Testis (tissue), 3 donors: ENCODE data around the gene SORCS3. TPM values are rescaled to one million over a fixed set of nuclear protein-coding genes. Genes with fewer than 3 reads are reported as not detected.

Experiments used
- DNase-seq: peaks from one replicate; pipeline ENCODE4 v3.0.0-alpha.2; 2019
- H3K27ac ChIP-seq, 2 donors: fragments of 200-600 bp; sonication (generic); one replicate each; pipeline ENCODE4 v1.5.1; 2019
- H3K27me3 ChIP-seq: fragments of 200-600 bp; sonication (generic); one replicate; pipeline ENCODE4 v1.5.1; 2019
- H3K36me3 ChIP-seq: fragments of 200-600 bp; sonication (generic); one replicate; pipeline ENCODE4 v1.5.1; 2017; ENCODE audit warnings: low read depth; ENCODE audit errors: missing control alignments
- H3K4me1 ChIP-seq: fragments of 200-600 bp; sonication (generic); one replicate; pipeline ENCODE4 v1.5.1; 2019
- H3K4me3 ChIP-seq, 2 donors: fragments of 200-600 bp; sonication (generic); one replicate each; pipeline ENCODE4 v1.5.1; 2017 to 2019
- H3K9me3 ChIP-seq: fragments of 200-600 bp; sonication (generic); one replicate; pipeline ENCODE4 v1.5.1; 2017
- POLR2A ChIP-seq: fragments of 450-650 bp; IDR thresholded peaks from one replicate; pipeline ENCODE4 v1.6.1; 2017; ENCODE audit warnings: antibody characterized with exemption, mild to moderate bottlenecking, moderate library complexity
- WGBS, 2 donors: methylation state at CpG; one replicate each; pipeline ENCODE4 v1.1.5; 2018; 5-methylcytosine and 5-hydroxymethylcytosine counted together
- intact Hi-C: fragments of 100-400 bp; cut with DNase I; formaldehyde crosslinking; loops from one replicate; pipeline ENCODE4 v1.15.1; 2023; ENCODE audit warnings: low total_unique reads
- polyA plus RNA-seq: library from polyadenylated mRNA; stranded (reverse); fragments of 350-450 nt; fragmentation: Illumina TruSeq; extraction: RNeasy Lipid Tissue Mini Kit (QIAGEN cat#74804); gene quantifications from one replicate; pipeline ENCODE4 v1.2.3, GENCODE V29; 2014; ENCODE audit warnings: low read depth, low replicate concordance; ENCODE audit not compliant: insufficient read depth
- total RNA-seq, 2 donors: library from RNA; depleted of rRNA; stranded (reverse); fragments of >200 nt; gene quantifications; one replicate each; pipeline ENCODE4 v1.2.3, GENCODE V29; 2016
- TF ChIP-seq, protein P1 (sequence below), 3 experiments: fragments of 450-650 bp in 2 of 3; fragments of 200-600 bp in 1 of 3; sonication (generic) in 1 of 3; IDR thresholded peaks; one replicate each; pipeline ENCODE4 v1.5.1; 2016 to 2019; ENCODE audit warnings: antibody characterized with exemption in 3 of 3, mild to moderate bottlenecking in 2 of 3, moderate library complexity in 1 of 3

The SORCS3 gene
- total and polyA plus RNA-seq, 3 donors from 2014 or later, result 1.3 to 2.2 (median 1.7) TPM

- DNase-seq, result no peak
- H3K4me1 ChIP-seq, result no peaks in the 10 kb centered on the region
- 71 to 79% methylated on average over 3 of the region's 3 CpGs for WGBS, 2 donors
- no peak overlapping the region for H3K27ac ChIP-seq
- H3K27me3 ChIP-seq, result no peaks in the 10 kb centered on the region
- H3K9me3 ChIP-seq, result no peaks in the 10 kb centered on the region
- H3K36me3 ChIP-seq, result no peaks in the 10 kb centered on the region
- TF ChIP-seq, protein P1, sequence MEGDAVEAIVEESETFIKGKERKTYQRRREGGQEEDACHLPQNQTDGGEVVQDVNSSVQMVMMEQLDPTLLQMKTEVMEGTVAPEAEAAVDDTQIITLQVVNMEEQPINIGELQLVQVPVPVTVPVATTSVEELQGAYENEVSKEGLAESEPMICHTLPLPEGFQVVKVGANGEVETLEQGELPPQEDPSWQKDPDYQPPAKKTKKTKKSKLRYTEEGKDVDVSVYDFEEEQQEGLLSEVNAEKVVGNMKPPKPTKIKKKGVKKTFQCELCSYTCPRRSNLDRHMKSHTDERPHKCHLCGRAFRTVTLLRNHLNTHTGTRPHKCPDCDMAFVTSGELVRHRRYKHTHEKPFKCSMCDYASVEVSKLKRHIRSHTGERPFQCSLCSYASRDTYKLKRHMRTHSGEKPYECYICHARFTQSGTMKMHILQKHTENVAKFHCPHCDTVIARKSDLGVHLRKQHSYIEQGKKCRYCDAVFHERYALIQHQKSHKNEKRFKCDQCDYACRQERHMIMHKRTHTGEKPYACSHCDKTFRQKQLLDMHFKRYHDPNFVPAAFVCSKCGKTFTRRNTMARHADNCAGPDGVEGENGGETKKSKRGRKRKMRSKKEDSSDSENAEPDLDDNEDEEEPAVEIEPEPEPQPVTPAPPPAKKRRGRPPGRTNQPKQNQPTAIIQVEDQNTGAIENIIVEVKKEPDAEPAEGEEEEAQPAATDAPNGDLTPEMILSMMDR (IDR thresholded peaks at IDR 0.05), result no peak
- no peak for TF ChIP-seq POLR2A
- intact Hi-C loops, result no loop called here
- H3K4me3 ChIP-seq, result no peak overlapping the region
Observed at GRCh38 chr10:105044902-105045301, 403.8 kb downstream of the SORCS3 start.

DNA sequence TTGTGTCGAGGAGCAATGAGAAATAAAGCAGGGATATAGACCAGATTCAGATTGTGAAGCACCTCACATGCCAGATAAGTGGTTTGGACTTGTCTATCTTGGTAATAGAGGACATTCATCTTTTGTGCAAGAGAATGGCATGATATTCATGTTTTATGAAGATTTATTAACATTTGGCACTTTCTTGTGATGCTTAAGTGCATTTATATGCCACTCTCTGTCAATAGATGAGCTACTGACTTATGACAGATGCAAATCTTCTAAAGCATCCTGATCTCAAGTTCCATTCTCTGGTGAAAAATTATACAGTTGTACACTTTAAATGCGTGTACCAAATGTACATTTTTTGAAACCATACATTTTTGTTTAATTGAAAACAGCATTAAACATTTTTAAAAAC, 415.3 kb downstream of the SORCS3 start:
- Histone ChIP-seq H3K27ac (no peak overlapping the region), H3K36me3 (no peaks in the 10 kb centered on the region), H3K4me1 (no peaks in the 10 kb centered on the region), H3K4me3 (no peak overlapping the region), H3K27me3 (no peaks in the 10 kb centered on the region), H3K9me3 (no peaks in the 10 kb centered on the region)
- intact Hi-C loops, result no loop called here
- 82 to 85% methylated on average over 2 of the region's 2 CpGs for WGBS, 2 donors
- TF ChIP-seq POLR2A, result no peak
- TF ChIP-seq, protein P1 (IDR thresholded peaks at IDR 0.05), result no peak
- no peak for DNase-seq

DNA sequence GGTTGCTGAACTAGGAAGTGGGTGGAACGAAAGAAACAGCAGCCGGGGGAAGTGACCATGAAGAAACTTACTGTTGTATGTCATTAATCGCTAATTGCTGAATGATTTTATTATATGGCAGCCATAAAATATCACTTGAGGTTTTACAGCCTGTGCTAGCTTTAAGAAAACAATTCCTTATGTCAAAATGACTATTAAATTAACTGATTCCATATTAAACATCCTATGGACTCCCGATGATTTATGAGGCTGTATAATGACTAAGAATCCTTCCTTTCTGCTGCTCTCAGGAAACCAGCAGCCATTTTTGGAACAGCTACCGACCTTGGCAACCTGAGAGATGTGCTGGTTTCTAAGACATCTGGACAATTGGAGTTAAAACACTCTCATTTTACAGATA, 421.9 kb downstream of the SORCS3 start:
- no peaks in the 10 kb centered on the region for H3K9me3 ChIP-seq
- DNase-seq, result no peak
- intact Hi-C loops, result no loop called here
- H3K4me1 ChIP-seq, result no peaks in the 10 kb centered on the region
- no peaks in the 10 kb centered on the region for H3K27me3 ChIP-seq
- WGBS, 2 donors, result 55 to 67% methylated on average over 5 of the region's 5 CpGs
- TF ChIP-seq POLR2A, result no peak
- TF ChIP-seq, protein P1 (IDR thresholded peaks at IDR 0.05), result no peak
- no peaks in the 10 kb centered on the region for H3K36me3 ChIP-seq
- no peak overlapping the region for H3K4me3 ChIP-seq
- H3K27ac ChIP-seq, result no peak overlapping the region

DNA sequence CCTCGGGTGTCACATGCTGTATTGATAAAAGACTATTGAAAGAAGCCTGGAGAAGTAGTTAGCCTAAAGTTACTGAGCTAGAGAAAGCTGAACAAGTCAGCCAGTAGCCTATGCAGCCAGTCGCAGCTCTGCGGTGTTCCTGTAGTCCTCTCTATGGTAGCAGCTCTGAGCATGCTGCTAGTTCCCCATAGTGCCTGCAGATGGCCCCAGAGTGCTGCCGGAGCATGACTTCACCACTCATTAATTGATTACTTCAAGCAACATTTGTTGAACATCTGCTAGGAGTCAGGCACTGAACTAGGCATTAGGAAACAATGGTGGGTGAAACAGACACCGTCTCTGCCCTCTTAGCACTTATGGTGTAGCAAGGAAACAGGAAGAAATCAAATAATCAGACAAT, 422.7 kb downstream of the SORCS3 start:
- Histone ChIP-seq H3K27ac (no peak overlapping the region), H3K4me3 (no peak overlapping the region), H3K27me3 (no peaks in the 10 kb centered on the region), H3K9me3 (no peaks in the 10 kb centered on the region), H3K4me1 (no peaks in the 10 kb centered on the region), H3K36me3 (no peaks in the 10 kb centered on the region)
- no peak for TF ChIP-seq POLR2A
- TF ChIP-seq, protein P1 (IDR thresholded peaks at IDR 0.05), result peak; percentile 31 to 45 (median 36)
- intact Hi-C loops, result no loop called here
- 65 to 68% methylated on average over 5 of the region's 5 CpGs for WGBS, 2 donors
- DNase-seq, result peak; percentile 72

DNA sequence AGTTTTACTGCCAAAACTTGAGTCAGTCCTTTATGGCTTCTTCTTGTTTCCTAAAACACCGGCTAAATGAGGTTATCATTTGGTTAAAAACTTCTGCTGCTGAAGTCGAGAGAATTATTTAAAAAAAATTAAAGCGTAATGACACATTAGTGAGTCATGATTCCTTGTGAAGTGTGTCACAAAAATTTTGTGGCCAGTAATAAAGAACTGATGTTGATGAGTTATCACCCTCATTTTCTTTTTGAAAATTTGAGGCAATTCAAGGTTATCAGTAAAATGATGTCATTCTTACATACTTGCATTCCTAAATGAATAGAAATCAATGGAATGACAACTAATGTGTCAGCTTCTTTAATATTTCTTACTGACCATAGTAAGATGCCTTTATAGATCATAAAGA, 427.4 kb downstream of the SORCS3 start:
- TF ChIP-seq, protein P1 (IDR thresholded peaks at IDR 0.05), result no peak
- TF ChIP-seq POLR2A, result no peak
- Histone ChIP-seq H3K4me3 (no peak overlapping the region), H3K9me3 (no peaks in the 10 kb centered on the region), H3K27me3 (no peaks in the 10 kb centered on the region), H3K27ac (no peak overlapping the region), H3K36me3 (no peaks in the 10 kb centered on the region), H3K4me1 (no peaks in the 10 kb centered on the region)
- DNase-seq, result no peak
- 82 to 86% methylated on average over 3 of the region's 3 CpGs for WGBS, 2 donors
- intact Hi-C loops, result no loop called here
